Right renal cortex interstitium (tissue), 3 donors: ENCODE measurements around the gene ALG9. TPM values are rescaled to one million over a fixed set of nuclear protein-coding genes. Genes with fewer than 3 reads are reported as not detected.

Experiments used
- DNase-seq, 3 donors: peaks; one replicate each; pipeline ENCODE4 v3.0.0-alpha.2; 2013; ENCODE audit warnings: low read depth in 3 of 3, low spot score in 2 of 3
- polyA plus RNA-seq, 3 donors: library from polyadenylated mRNA; unstranded; fragments of 120-200 nt; gene quantifications; one replicate each; pipeline ENCODE4 v1.2.1, GENCODE V29; 2013; ENCODE audit not compliant: insufficient read length in 3 of 3

The ALG9 gene
- polyA plus RNA-seq, 3 donors: 40.8 to 41.7 (median 41.2) TPM

DNA sequence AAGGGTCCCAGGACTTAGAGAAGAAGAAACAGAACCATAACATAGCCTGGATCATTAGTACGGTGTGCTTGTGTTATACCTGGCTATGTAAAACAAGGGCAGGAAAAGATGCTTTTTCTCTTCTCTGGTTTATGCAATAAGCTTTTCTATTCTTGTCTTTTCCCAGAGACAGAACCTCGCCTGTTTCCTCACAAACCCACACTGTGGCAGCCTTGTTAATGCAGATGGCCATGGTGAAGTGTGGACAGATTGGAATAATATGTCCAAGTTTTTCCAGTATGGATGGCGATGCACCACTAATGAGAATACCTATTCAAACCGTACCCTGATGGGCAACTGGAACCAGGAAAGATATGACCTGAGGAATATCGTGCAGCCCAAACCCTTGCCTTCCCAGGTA lies 10.8 kb upstream of the ALG9 start:
- no peak for DNase-seq

GRCh38 chr11:111879637-111879960 lies 8.2 kb upstream of the ALG9 start:
- DNase-seq: no peak

DNA sequence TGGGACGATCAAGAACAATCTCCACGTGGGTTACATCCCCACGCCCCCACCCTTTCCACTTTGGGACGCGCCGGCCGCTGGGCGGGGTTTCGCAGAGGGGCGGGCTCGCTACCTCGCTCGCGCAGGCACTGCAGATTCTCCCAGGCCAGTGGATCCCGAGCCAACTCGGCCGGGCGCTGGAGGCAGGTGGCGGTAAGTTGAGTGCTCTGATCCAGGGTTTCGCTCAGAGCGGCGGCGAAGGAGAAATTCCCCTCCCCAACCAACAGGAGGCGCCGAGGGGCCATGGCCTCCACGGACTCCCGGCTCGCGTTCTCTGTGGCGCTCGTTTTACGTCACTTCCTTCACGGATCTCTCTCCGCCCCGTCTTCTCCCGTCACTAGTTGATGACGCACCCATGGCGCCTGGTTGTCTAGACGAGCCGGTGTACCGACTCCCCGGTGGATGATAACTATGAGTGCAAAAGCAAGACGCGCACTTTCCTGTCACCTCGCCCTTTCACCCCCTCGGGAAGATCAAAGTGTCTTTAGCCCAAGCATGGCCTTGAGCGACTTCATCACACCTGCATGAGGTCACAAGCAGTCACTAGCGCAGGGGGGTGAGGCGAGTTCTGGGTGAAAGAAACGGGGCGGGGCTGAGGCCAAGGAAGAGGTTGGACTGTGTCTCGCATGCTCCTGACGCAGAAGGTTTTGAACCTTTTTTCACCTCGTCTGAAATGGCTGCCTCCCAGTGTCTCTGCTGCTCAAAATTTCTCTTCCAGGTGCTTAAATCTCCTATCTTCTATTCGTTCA lies 7.7 kb upstream of the ALG9 start, which contains the start of the genes CFAP68 and FDXACB1:
Gene CFAP68, plus strand, starts transcription at position 693 of the 788 bp plus-strand sequence. Its CDS starts 20 bp downstream, at position 713.
Gene FDXACB1, minus strand, starts transcription at position 317 of the 788 bp plus-strand sequence. Its CDS starts 33 bp downstream, at position 284.
- peak; percentile 98 to 99 (median 98) for DNase-seq

- peak in 1 of 3 donors; percentile 20 for DNase-seq
Measured at GRCh38 chr11:111878385-111878848, 7.0 kb upstream of the ALG9 start.

DNA sequence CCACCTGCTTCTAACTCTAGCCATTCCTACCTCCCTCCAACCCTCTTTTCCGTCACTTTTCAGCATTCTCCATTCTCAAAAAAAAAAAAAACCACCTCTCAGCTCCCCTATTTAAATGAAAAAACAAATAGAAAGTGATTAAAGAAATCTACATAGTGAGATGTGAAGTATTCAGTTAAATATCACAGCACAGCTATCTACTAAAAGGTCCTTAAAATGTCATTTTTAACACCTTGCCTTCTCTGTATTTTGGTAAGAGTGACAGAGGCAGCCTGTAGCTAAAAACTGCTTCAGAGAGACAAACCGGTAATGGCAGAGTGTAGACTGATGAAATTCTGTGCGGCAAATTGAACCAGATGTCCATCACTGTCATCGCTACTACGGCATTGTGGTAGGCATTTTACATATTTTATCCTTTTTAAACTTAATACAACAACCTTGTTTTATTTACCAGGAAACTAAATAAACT lies 346 bp upstream of the ALG9 start:
- DNase-seq: no peak

DNA sequence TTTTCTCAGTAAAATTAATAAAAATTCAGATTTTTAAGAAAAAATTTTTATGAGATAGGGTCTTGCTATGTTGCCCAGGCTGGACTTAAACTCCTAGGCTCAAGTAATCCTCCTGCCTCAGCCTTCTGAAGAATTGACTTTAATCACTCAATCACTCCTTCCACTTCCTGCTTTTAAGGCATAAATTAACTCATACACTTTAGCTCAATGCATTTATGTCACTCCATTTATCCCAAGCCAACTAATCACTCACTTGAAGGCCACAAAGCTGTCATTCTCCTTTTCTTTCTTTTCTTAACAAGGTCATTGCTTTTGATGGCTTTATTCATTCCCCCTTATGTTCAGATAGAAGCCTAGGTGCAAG lies 877 bp downstream of the ALG9 start:
- DNase-seq: no peak

DNA sequence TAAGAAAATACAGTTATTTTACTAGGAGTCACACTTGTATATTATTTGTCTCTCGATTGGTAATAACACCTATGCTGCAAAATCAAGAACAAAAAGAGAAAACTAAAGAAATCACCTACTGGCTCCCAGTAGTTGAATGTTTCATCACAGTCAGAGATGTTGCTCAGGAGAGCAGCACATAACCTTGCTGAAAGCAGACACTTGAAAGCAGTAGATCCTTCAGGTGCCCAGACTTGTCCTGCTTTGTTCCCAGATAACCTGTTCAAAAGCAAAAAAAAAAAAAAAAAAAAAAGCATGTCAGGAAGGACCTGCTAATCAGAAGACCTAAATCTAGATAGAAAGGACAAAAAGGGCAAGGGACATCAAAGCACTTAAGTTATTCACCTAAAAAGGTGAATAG lies 1.3 kb downstream of the ALG9 start:
- DNase-seq: no peak

DNA sequence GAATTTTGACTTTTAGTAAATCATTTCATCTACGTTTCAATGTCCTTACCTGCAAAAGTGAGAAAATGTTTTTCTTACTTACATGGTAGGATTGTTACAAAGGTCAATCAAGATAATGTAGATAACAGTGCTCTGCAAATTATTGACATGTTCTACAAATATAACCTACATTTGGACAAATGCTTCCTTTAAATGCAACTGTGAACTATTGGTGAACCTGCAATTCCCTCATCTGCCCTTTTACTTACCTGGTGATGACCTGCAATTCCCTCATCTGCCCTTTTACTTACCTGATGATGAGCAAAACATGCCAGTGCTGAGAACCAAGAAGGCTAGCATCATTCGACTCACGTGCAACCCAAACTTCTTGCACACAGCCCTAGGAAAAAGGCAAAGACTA lies 11.1 kb downstream of the ALG9 start:
- DNase-seq: no peak

GRCh38 chr11:111855506-111855905 lies 15.9 kb downstream of the ALG9 start:
- DNase-seq: no peak

- no peak for DNase-seq
Measured at GRCh38 chr11:111852103-111852502, 19.3 kb downstream of the ALG9 start.

- DNase-seq: no peak
Measured at GRCh38 chr11:111851636-111852035, 19.7 kb downstream of the ALG9 start.

- DNase-seq: no peak
Measured at GRCh38 chr11:111851067-111851466, 20.3 kb downstream of the ALG9 start.

- no peak for DNase-seq
Measured at GRCh38 chr11:111849631-111850030, 21.8 kb downstream of the ALG9 start.

GRCh38 chr11:111846636-111847035 lies 24.7 kb downstream of the ALG9 start:
- DNase-seq: no peak

DNA sequence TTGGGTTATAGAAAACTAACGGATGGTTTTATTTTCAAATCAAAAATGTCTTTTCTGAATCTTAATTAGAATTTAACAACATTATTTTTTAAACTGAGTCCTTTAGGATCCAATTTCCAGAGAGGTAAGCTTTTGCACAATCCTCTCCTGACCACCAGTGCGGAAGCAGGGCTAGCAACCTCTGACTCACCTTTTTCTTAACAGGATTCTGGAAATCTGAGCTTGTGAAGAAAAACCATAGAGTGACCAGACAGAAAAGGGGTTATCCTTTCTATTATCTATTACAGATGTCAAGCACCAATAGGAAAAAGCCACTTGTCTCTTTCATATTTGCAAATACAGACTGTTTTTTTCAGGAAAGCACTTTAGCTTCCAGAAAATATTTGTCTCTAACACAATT lies 25.3 kb downstream of the ALG9 start:
- DNase-seq: no peak

DNA sequence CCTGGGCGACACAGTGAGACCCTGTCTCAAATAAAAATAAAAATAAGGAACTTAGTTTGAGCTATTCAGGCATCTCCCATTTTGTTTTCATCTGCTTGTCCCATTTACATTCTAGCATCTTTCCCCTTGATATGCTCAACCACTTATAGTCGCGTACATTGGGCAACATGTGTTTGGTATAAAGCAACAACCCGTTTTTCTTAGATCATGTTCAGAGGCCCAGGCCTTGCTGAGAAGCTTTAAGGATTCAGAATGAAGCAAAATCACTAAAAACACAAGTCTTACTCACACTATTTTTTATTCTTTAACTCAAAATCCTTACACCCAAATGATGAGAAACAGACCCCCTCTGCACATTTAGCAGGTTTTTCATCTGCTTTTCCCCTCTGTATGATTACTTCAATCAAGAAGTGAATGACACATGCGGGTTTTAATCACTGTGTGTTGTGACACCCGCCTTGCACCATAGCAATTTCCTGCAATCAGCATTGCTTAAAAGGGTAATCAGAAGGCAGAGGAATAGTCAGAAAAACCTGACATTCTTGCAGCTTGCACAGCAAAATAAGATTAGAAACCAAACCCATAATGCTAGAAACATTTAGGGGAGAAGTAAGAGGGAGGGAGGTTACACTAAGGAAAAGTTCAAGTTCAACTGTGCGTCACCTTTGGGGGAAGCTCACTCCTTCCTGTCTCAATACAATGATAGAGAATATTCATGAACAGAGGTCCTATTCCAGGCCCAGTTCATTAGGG lies 25.9 kb downstream of the ALG9 start:
- no peak for DNase-seq

- DNase-seq: no peak
Measured at GRCh38 chr11:111843661-111844060, 27.7 kb downstream of the ALG9 start.

DNA sequence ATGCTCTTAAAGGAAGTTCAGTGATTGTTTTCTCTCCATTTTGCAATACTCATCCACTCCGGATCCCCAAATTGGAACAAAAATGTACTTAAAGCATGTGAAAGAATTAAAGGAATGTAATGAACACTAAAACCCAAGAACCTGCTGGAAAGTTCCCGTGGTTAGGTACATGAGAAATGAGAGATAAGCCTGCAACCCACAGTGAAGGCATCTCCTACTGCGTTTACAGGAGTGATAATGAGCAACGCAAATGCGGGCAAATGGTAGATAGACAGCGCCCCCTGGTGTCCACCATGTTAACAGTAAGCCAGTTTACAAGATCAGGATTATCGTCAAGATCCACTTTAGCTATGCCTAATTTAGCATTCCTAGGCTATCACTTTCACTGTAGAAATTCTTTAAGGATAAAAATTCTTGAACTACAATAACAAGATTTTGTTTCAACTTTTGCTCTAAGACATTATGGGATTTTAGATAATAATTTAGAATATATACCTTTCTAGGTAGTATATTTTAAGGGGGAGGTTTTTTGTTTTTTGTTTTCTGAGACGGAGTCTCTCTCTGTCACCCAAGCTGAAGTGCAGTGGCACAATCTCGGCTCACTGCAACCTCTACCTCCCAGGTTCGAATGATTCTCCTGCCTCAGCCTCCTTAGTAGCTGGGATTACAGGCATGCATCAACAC lies 29.9 kb downstream of the ALG9 start:
- DNase-seq: peak; percentile 61 to 70 (median 68)

- no peak for DNase-seq
Measured at GRCh38 chr11:111840143-111840542, 31.2 kb downstream of the ALG9 start.

DNA sequence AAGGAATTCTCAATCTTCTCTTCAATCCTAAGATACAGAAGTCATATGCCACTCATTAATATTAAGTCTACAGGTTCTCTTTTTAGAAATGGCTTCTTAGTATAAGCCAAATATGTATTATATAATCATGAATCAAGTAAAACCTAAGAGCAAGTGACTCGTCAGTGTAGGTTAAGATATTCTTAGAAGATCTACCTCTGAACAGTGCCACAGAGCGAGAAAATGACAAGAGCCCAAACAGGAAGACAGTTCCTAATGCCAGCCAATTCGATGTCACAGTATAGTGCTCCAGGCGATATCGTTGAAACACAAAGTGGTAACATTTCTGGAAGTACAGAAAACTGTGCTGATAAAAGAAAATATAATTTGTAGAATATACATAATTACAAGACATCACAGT lies 33.3 kb downstream of the ALG9 start:
- DNase-seq: no peak

DNA sequence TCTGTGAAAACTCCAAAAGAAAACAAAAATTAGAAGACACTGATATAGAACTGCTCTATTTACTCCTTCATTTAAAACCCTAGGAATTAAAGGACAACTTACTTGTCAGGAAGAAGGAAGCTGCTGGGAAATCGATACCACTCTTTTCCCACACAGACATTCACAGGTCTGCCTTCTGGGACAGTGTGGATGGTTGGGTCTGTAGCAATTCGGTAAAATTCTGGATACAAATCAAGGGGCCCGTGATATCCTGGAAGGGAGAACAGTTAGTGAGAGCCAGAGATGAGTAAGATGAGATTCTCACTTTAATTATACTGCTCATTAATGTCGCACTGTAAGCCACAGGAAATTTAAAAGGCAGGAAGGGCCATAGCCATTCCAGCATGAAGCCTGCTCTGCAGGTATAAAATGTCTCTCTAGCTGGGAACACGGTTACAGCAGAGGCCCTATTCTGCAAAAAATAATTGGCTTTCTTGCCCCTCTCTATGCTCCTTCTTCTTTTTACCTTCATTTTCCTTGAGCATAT lies 34.0 kb downstream of the ALG9 start:
- DNase-seq: no peak
